Psoas muscle (tissue), 8 donors: ENCODE measurements around the gene CDK19. TPM values are rescaled to one million over a fixed set of nuclear protein-coding genes. Genes with fewer than 3 reads are reported as not detected.

ENCODE experiments used
- ATAC-seq, 4 donors: fragments of 200-7000 bp; cut with Tn5 transposase; one replicate each; pipeline ENCODE4 v1.9.1; 2020; ENCODE audit warnings: moderate library complexity in 3 of 4, mild to moderate bottlenecking in 2 of 4
- DNase-seq, 2 donors: peaks; one replicate each; pipeline ENCODE4 v3.0.0-alpha.2; 2020
- H3K27ac ChIP-seq: fragments of 200-600 bp; one replicate; pipeline ENCODE4 v1.8.0; 2022
- H3K27me3 ChIP-seq, 3 donors: fragments of 200-600 bp in 1 of 3; one replicate each; pipeline versions ENCODE4 v1.6.1 to v1.8.0; 2013 to 2022; ENCODE audit warnings: low read length in 2 of 3, mild to moderate bottlenecking in 2 of 3, moderate library complexity in 1 of 3; ENCODE audit not compliant: insufficient read depth in 3 of 3
- H3K36me3 ChIP-seq, 2 donors: fragments of 200-600 bp in 1 of 2; one replicate each; pipeline versions ENCODE4 v1.6.1 to v1.8.0; 2013 to 2022; ENCODE audit warnings: low read depth in 1 of 2, mild to moderate bottlenecking in 1 of 2, moderate library complexity in 1 of 2; ENCODE audit not compliant: insufficient read depth in 1 of 2
- H3K4me1 ChIP-seq: fragments of 200-600 bp; one replicate; pipeline ENCODE4 v1.8.0; 2022
- H3K4me3 ChIP-seq: fragments of 200-600 bp; one replicate; pipeline ENCODE4 v1.8.0; 2022; ENCODE audit warnings: mild to moderate bottlenecking
- H3K9me3 ChIP-seq: fragments of 200-600 bp; one replicate; pipeline ENCODE4 v1.8.0; 2022
- WGBS, 3 donors: extraction: QIAGEN DNeasy Blood & Tissue Kit; methylation state at CpG; one replicate each; pipeline versions ENCODE4 v1.1.6 to v1.1.7; 2013; 5-methylcytosine and 5-hydroxymethylcytosine counted together
- intact Hi-C, 2 donors: fragments of 100-400 bp; cut with DNase I; formaldehyde crosslinking; loops; one replicate each; pipeline versions ENCODE4 v1.11.0 to v1.14.2; 2022
- polyA plus RNA-seq, 3 donors: library from polyadenylated mRNA; stranded (reverse); fragments of 200-250 nt; gene quantifications; one replicate each; pipeline ENCODE4 v1.2.3, GENCODE V29; 2013
- total RNA-seq, 4 donors: library from RNA; stranded (reverse); fragmentation: NEBNext Ultra II Directional in 2 of 4; extraction: Animal tissue kit (Norgen Biotek cat#: 25700) in 2 of 4; gene quantifications; one replicate each; pipeline versions ENCODE4 v1.2.1 to v1.2.4, GENCODE V29; 2021 to 2023
- TF ChIP-seq, protein P1 (sequence below): fragments of 200-600 bp; IDR thresholded peaks from one replicate; pipeline ENCODE4 v1.8.0; 2022; ENCODE audit warnings: antibody characterized with exemption
- donor health status: healthy with polysubstance abuse.
- donor health status: DM: no; HTN: no; CAD: no; lungs with moderate emphysema.
- donor health status: Bipolar disorder and iron deficiency.
- donor health status: healthy.
- donor health status: DM: yes; HTN: yes; CAD: no.
- donor health status: DM: no; HTN: no; CAD: no.
- donor health status: DM: no; HTN: no; CAD: no.
- donor health status: DM: yes; HTN: yes; CAD: no.

The CDK19 gene
- total and polyA plus RNA-seq, 7 donors, result 2.2 to 11.6 (median 5.5) TPM

- peaks cover 0 to 6% of the 10 kb centered on the region in 2 donors for H3K36me3 ChIP-seq
- no peak overlapping the region for H3K27ac ChIP-seq
- TF ChIP-seq, protein P1, sequence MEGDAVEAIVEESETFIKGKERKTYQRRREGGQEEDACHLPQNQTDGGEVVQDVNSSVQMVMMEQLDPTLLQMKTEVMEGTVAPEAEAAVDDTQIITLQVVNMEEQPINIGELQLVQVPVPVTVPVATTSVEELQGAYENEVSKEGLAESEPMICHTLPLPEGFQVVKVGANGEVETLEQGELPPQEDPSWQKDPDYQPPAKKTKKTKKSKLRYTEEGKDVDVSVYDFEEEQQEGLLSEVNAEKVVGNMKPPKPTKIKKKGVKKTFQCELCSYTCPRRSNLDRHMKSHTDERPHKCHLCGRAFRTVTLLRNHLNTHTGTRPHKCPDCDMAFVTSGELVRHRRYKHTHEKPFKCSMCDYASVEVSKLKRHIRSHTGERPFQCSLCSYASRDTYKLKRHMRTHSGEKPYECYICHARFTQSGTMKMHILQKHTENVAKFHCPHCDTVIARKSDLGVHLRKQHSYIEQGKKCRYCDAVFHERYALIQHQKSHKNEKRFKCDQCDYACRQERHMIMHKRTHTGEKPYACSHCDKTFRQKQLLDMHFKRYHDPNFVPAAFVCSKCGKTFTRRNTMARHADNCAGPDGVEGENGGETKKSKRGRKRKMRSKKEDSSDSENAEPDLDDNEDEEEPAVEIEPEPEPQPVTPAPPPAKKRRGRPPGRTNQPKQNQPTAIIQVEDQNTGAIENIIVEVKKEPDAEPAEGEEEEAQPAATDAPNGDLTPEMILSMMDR, result no peak
- DNase-seq, result no peak
- no peaks in the 10 kb centered on the region for H3K27me3 ChIP-seq
- H3K9me3 ChIP-seq, result no peaks in the 10 kb centered on the region
- ATAC-seq, result no peak
- no peaks in the 10 kb centered on the region for H3K4me1 ChIP-seq
- no peak overlapping the region for H3K4me3 ChIP-seq
- intact Hi-C loops, result no loop called here
These were observed 172.6 kb downstream of the CDK19 start for GRCh38 chr6:110642711-110643110.

DNA sequence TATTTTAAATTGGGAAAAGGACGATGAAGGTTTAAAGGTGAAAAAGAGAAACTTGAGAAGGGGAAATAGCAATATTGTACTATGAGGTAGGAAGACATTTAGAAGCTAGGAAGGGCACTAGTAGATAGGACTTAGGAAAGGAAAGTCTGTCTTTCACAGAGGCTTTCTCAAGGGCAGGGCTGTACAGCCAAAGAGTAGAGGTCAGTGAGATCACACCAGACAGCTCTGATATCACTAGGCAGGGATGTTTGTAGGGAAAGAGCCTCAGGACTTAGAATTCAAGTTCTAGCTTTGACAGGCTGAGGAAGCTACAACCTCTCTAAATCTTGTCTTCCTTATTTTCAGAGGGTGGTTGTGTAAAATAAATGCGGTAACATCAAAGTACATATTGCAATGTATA is 178.5 kb downstream of the CDK19 start:
- intact Hi-C loops, result no loop called here
- ATAC-seq (no peak), DNase-seq (no peak)
- H3K27ac ChIP-seq, result no peak overlapping the region
- H3K4me3 ChIP-seq, result no peak overlapping the region
- TF ChIP-seq, protein P1, result no peak
- no peaks in the 10 kb centered on the region for H3K9me3 ChIP-seq
- 94 to 98% (median 95%) methylated on average over 2 of the region's 2 CpGs for WGBS, 3 donors
- no peaks in the 10 kb centered on the region for H3K4me1 ChIP-seq
- H3K27me3 ChIP-seq, result no peaks in the 10 kb centered on the region
- H3K36me3 ChIP-seq, result no peaks in the 10 kb centered on the region

DNA sequence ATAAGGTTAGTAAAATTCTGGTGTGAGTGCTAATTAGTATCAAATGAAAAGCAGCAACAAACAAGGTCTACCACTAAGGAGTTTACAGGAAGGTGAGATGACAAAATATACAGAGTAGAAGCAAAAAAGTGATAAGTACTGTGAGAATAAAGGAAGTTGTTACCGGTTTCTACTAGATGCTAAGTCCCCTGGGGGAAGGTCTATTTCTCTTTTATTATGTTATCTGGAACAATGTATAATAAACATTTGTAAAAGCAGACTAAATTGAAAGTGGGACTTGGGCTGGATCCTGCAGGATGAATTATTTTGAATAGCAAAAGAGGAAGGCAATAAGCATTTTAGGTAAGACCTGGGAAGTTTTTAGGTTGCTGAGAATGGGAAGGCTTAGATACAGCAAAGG is 180.2 kb downstream of the CDK19 start:
- H3K9me3 ChIP-seq, result no peaks in the 10 kb centered on the region
- no peaks in the 10 kb centered on the region for H3K27me3 ChIP-seq
- H3K4me1 ChIP-seq, result no peaks in the 10 kb centered on the region
- WGBS, 3 donors, result 50 to 60% (median 51%) methylated on average over 1 of the region's 1 CpG
- H3K27ac ChIP-seq, result no peak overlapping the region
- intact Hi-C loops, result no loop called here
- H3K36me3 ChIP-seq, result no peaks in the 10 kb centered on the region
- ATAC-seq, result no peak
- TF ChIP-seq, protein P1, result no peak
- DNase-seq, result no peak
- H3K4me3 ChIP-seq, result no peak overlapping the region

- intact Hi-C loops, result no loop called here
- H3K27me3 ChIP-seq, result no peaks in the 10 kb centered on the region
- ATAC-seq (no peak), DNase-seq (no peak)
- 93 to 97% (median 94%) methylated on average over 2 of the region's 2 CpGs for WGBS, 3 donors
- H3K36me3 ChIP-seq, result no peaks in the 10 kb centered on the region
- H3K4me3 ChIP-seq, result no peak overlapping the region
- TF ChIP-seq, protein P1, result no peak
- no peaks in the 10 kb centered on the region for H3K9me3 ChIP-seq
- H3K4me1 ChIP-seq, result no peaks in the 10 kb centered on the region
- H3K27ac ChIP-seq, result no peak overlapping the region
These were observed 181.5 kb downstream of the CDK19 start for GRCh38 chr6:110633731-110634213.

- Histone ChIP-seq H3K9me3 (no peaks in the 10 kb centered on the region), H3K4me1 (no peaks in the 10 kb centered on the region), H3K36me3 (peaks cover 0 to 9% of the 10 kb centered on the region in 2 donors), H3K27me3 (no peaks in the 10 kb centered on the region), H3K4me3 (no peak overlapping the region), H3K27ac (no peak overlapping the region)
- ATAC-seq, result no peak
- TF ChIP-seq, protein P1, result no peak
- WGBS, 3 donors, result 94 to 96% (median 95%) methylated on average over 2 of the region's 2 CpGs
- no peak for DNase-seq
- intact Hi-C loops, result no loop called here
These were observed 186.1 kb downstream of the CDK19 start for GRCh38 chr6:110629153-110629552.
